Kidney (tissue), 14 donors: ENCODE results near the gene TNRC18. TPM values are rescaled to one million over a fixed set of nuclear protein-coding genes. Genes with fewer than 3 reads are reported as not detected.

Experiments used
- DNase-seq, 5 donors: peaks; one replicate each; pipeline ENCODE4 v3.0.0-alpha.2; 2013 to 2020
- FAIRE-seq: peaks from 2 replicates; lab custom pipeline; 2012; peaks lifted over from hg19 to GRCh38; lab: Jason Lieb, UNC
- H3K27ac ChIP-seq, 2 donors: one replicate each; pipeline ENCODE4 v1.7.0; 2013; ENCODE audit warnings: low read depth in 2 of 2, low read length in 2 of 2, inconsistent platforms in 1 of 2
- H3K27me3 ChIP-seq: one replicate; pipeline ENCODE4 v1.7.1; 2013; ENCODE audit warnings: low read length, inconsistent platforms; ENCODE audit not compliant: control insufficient read depth, insufficient read depth
- H3K36me3 ChIP-seq, 3 donors: one replicate each; pipeline versions ENCODE4 v1.7.0 to v1.7.1; 2013; ENCODE audit warnings: low read length in 3 of 3, control low read depth in 1 of 3, inconsistent platforms in 1 of 3; ENCODE audit not compliant: insufficient read depth in 3 of 3, control insufficient read depth in 2 of 3
- H3K4me1 ChIP-seq, 3 donors: one replicate each; pipeline versions ENCODE4 v1.7.0 to v1.7.1; 2013; ENCODE audit warnings: low read length in 3 of 3, inconsistent platforms in 1 of 3, low read depth in 1 of 3; ENCODE audit not compliant: control insufficient read depth in 2 of 3, insufficient read depth in 2 of 3
- H3K4me3 ChIP-seq, 3 donors: one replicate each; pipeline versions ENCODE4 v1.7.0 to v1.8.1; 2013; ENCODE audit warnings: low read length in 3 of 3, control low read depth in 1 of 3, inconsistent platforms in 1 of 3
- H3K9ac ChIP-seq, 3 donors: one replicate each; pipeline versions ENCODE4 v1.7.0 to v1.7.1; 2013; ENCODE audit warnings: low read length in 3 of 3, control low read depth in 1 of 3, inconsistent platforms in 1 of 3
- H3K9me3 ChIP-seq, 3 donors: one replicate each; pipeline versions ENCODE4 v1.7.0 to v1.7.1; 2013; ENCODE audit warnings: low read length in 3 of 3, control low read depth in 1 of 3, inconsistent platforms in 1 of 3; ENCODE audit not compliant: control insufficient read depth in 2 of 3, insufficient read depth in 1 of 3
- intact Hi-C: fragments of 100-400 bp; cut with DNase I; formaldehyde crosslinking; loops from one replicate; pipeline ENCODE4 v1.11.1; 2022
- polyA plus RNA-seq: library from polyadenylated mRNA; stranded (reverse); fragments of 350-450 nt; fragmentation: Illumina TruSeq; extraction: RNeasy Lipid Tissue Mini Kit (QIAGEN cat#74804); gene quantifications from one replicate; pipeline ENCODE4 v1.2.3, GENCODE V29; 2014; ENCODE audit warnings: low read depth, low replicate concordance; ENCODE audit not compliant: insufficient read depth
- total RNA-seq: library from RNA; stranded (reverse); fragmentation: NEBNext Ultra II Directional; extraction: Animal tissue kit (Norgen Biotek cat#: 25700); gene quantifications from one replicate; pipeline ENCODE4 v1.2.1, GENCODE V29; 2021
- TF ChIP-seq, protein P1 (sequence below): IDR thresholded peaks from 3 replicates; pipeline ENCODE4 v1.5.1; 2012; ENCODE audit warnings: mild to moderate bottlenecking, moderate library complexity, borderline replicate concordance; ENCODE audit not compliant: insufficient read depth; ENCODE audit errors: extremely low read depth
- donor health status: control.
- donor health status: control.
- donor health status: control.
- donor health status: control.
- donor health status: control.
- donor health status: DM: yes; HTN: yes; CAD: no.
- donor health status: Normal renal cell carcinoma (clear cell type).

TNRC18 gene
- total and polyA plus RNA-seq, 2 donors from 2014 or later = 12.5 to 125 TPM

DNA sequence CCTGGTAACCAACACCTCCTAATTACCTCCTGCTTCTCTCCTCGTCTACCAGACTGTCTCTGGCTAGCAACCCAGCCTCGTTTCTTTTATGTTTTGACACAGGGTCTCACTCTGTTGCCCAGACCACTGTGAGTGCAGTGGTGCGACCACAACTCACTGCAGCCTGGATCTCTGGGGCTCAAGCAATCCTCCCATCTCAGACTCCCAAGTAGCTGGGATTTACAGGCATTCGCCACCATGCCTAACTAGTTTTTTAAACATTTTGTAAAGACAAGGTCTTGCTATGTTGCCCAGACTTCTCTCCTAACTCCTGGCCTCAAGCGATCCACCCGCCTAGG lies 10.2 kb downstream of the TNRC18 start:
- FAIRE-seq (no peak), DNase-seq (no peak)
- no peaks in the 10 kb centered on the region for H3K9me3 ChIP-seq
- H3K27ac ChIP-seq = no peak overlapping the region
- intact Hi-C loops = no loop called here
- TF ChIP-seq, protein P1, sequence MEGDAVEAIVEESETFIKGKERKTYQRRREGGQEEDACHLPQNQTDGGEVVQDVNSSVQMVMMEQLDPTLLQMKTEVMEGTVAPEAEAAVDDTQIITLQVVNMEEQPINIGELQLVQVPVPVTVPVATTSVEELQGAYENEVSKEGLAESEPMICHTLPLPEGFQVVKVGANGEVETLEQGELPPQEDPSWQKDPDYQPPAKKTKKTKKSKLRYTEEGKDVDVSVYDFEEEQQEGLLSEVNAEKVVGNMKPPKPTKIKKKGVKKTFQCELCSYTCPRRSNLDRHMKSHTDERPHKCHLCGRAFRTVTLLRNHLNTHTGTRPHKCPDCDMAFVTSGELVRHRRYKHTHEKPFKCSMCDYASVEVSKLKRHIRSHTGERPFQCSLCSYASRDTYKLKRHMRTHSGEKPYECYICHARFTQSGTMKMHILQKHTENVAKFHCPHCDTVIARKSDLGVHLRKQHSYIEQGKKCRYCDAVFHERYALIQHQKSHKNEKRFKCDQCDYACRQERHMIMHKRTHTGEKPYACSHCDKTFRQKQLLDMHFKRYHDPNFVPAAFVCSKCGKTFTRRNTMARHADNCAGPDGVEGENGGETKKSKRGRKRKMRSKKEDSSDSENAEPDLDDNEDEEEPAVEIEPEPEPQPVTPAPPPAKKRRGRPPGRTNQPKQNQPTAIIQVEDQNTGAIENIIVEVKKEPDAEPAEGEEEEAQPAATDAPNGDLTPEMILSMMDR = no peak
- H3K36me3 ChIP-seq = peaks cover 0 to 5% (median 0%) of the 10 kb centered on the region in 3 donors
- H3K27me3 ChIP-seq = no peaks in the 10 kb centered on the region
- H3K4me3 ChIP-seq = no peak overlapping the region
- H3K4me1 ChIP-seq = peaks cover 3 to 17% (median 10%) of the 10 kb centered on the region in 3 donors
- H3K9ac ChIP-seq = no peak overlapping the region

DNA sequence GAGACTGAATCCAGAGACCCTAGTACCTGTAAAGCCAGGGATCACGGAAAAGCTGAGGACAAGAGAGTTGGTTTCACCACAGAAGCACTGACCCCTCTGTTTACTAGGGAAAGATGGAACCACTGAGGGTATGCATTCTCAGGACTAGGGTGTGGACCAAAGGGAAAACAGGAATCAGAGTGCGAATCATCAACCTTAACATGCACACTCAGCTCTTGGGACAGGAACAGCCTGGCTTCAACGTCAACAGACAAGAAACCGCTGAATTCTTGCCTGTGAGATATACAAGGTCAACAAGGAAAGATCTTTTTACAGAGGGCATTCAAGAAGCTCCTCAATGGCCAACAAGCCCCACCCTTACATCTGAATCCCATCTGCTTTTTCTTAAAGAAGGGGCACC lies 14.9 kb downstream of the TNRC18 start:
- intact Hi-C loops = no loop called here
- Histone ChIP-seq H3K4me1 (peaks cover 0 to 5% (median 4%) of the 10 kb centered on the region in 3 donors), H3K4me3 (no peak overlapping the region), H3K36me3 (peaks cover 0 to 13% (median 0%) of the 10 kb centered on the region in 3 donors), H3K9ac (no peak overlapping the region), H3K27ac (no peak overlapping the region), H3K9me3 (no peaks in the 10 kb centered on the region), H3K27me3 (no peaks in the 10 kb centered on the region)
- FAIRE-seq (no peak), DNase-seq (no peak)
- TF ChIP-seq, protein P1 = no peak

DNA sequence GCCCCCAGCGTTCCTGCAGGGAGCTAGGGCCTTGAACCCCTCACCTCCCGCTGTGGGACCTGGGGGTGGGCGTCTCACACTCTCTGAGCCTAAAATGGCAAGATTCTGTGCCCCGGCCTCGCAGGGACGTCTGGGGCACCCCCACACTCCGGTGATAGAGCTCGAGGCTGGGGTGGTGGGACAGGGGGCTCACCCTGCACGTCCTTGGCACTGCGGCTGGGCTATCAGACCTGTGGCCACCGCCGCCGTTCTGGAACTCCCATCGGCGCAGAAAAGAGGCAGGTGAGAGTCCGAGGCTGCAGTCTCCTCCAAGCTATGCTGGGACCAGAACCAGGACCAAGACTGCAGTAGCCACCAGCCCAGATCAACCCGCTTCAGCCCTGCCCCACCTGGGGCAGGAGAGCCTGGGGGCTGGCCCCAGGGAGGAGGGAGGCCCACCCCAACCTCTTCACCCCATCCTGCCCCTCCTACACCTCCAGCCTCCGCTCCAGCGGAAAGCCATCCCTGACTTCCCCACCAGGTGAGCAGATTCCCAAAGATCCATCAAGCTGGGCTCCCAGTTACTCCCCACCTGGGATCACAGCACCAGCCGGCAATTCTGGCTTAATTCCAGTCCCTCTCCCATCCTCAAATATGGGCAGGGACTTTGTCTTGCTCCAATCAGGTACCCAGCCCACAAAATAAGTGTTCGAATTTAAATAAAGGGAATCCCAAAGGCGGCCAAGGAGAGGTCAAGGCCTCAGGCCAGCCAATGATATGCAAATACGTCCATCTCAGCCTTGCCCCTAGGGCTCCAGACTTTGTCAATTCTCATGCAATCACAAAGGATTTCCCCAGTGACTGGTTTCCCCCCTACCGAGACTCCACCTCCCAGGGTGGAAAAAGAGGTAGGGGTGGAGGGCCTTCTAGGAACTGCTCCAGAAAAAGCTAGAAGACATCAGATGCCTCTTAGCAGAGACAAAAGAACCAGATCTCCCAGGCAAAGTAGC lies 16.4 kb downstream of the TNRC18 start:
- no peak overlapping the region for H3K27ac ChIP-seq
- no peaks in the 10 kb centered on the region for H3K27me3 ChIP-seq
- DNase-seq (no peak), FAIRE-seq (no peak)
- H3K36me3 ChIP-seq = peaks cover 0 to 13% (median 0%) of the 10 kb centered on the region in 3 donors
- peaks cover 0 to 5% (median 0%) of the 10 kb centered on the region in 3 donors for H3K4me1 ChIP-seq
- intact Hi-C loops = no loop called here
- TF ChIP-seq, protein P1 = no peak
- H3K9me3 ChIP-seq = no peaks in the 10 kb centered on the region
- no peak overlapping the region for H3K9ac ChIP-seq
- H3K4me3 ChIP-seq = no peak overlapping the region
